CD4-positive, alpha-beta T cell treated with Interferon alpha-2 for 1 hour (primary cell): Measurements from ENCODE around the gene CMKLR1.

Experiments
- DNase-seq, 2 donors: peaks; one replicate each; pipeline ENCODE4 v3.0.0-alpha.2; 2020 to 2022

CMKLR1 gene

DNA sequence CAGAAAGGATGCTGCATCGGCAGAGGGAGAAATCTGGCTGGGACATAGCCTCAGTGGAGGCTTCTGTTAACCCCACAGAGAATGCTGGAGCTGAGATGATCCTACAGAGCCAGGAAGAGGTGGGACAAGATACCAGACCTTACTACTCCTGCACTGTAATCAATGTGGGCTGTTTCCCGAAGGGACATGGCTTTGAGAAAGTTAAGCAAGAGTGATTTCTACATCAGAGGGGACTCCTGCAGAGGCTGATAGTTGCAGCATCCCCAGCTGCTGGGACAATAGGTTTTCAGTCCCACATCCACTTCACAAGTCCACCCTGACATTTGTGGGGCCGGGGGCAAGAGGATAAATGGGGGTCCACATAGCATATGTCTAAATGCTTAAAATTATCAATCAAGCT is 22.5 kb upstream of the CMKLR1 start:
- DNase-seq: no peak

DNA sequence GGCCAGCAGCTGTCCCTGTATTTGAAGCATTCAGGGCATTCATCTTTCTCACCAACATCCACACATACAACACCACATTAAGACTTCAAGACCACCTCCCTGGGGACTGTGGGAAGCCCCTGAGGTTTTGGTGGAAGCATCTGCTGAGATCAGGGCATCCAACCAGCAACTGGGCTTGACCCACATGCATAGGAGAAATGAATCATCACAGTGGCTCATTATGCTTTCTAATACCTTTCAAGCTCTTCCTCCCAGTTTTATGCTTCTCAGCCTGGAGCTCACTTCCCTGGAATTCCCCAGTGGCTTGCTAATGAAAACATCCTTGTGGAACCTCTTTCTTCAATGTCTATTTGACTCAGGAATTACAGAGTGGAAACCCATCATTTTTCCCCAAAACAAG is 21.4 kb upstream of the CMKLR1 start:
- DNase-seq: no peak

DNA sequence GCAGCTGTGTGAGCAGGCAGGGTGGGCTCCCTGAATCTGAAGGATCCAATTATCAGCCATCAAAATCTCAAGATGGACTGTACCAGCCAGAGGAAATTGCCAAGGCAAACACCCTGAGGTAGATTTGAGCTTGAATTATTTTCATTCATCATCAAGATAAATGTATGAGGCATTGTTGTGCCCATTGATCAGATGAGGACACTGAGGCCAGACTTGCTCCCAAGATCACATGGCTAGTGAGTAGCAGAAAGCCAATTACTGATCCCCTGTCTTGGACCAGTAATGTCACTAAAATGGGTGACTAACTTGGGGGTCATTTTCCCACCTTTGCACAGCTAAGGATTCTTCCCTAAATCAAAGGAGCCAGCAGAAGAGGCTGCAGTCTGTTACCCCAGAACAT is 20.9 kb upstream of the CMKLR1 start:
- no peak for DNase-seq

DNA sequence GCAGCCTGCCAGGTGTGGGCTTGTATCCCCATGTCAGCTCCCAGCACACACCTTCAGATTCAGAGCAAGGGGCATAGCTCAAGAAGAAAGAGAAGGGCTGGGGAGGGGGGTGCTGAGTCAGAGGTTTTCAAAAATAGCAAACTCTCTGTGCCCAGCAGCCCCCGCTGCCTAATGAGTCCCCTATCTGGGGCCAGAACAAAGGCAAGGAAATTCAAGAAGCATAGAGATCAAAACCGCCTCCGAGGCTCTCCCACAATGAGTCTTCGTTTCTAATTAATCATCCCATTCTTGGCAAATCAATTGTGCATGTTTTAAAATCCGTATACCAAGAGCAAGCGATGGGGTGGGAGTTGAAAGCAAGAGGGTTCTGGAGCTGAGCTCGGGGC is 19.5 kb upstream of the CMKLR1 start:
- DNase-seq: no peak

DNA sequence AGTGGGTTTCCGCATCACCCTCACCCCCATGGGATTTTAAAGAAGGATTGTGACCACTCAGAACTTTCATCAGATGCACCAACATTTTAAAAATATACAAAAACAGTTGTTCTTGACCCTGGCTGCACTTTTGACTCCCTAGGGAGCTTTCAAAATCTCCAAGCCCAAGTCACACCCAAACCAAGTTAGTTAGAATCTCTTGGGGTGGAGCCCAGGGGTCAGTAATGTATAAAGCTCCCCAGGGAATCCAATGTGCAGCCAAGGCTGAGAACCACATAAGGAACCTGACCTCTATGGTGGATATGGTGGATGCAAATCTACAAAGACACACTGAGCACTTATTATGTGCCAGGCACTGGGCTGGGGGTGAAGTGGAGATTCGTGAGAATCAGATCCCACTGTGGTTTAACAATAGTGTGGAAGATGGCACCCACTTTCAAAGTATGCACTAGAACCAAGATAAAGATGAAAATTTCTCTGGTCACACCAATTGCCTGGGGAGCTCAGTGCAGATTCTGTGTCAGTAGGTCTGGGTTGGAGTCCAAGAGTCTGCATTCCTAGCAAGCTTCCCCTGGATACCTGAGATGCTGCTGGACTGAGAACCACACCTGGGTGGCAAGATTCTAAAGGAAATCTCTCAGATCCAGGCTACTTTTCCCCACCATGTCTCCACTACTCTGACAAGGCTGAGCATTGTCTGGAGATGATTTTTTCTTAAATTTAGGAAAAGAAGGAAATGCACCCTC is 18.9 kb upstream of the CMKLR1 start:
- no peak for DNase-seq

DNA sequence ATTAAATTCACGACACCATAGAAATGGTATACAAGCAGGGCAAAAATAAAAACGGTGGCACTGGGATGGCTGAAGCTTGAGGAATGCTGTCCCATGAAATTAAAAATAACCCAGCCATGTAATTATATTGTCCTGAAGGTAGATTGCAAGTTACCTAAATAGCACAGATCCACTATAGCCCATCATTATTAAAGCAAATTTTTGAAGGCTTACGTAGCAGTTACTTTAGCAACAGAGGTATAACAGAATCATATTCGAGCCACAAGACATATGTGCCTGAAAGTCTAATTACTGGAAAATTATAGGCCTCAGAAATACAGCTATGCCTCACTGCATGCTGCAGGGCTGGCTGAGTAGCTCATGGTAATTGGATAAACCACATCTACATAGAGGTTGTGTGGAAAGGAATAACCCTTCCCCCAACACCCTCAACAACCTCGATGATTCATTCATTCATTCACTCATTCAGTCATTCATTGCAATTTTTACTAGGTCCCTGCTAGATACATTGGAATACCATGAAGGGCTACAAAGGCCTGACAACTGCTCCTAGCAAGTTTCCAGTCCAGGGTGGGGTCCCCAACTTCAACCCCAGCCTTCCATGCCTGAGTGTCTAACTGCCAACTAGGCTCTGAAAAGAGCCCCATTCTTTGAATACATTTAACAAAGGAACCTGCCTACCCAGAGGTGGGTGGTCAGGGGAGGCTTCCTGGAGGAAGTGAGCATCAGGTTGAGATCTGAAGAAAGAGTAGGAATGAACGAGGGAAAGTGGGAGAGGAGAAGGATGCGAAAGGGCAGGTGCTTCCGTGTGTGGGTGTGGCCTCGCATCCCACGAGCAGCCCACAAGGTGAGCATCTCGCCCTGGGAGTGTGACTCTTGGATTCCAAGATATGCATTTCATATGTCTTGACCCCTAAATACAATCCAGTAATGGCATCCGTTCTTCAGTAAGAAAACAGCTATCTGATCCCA is 18.0 kb upstream of the CMKLR1 start:
- DNase-seq: no peak

DNA sequence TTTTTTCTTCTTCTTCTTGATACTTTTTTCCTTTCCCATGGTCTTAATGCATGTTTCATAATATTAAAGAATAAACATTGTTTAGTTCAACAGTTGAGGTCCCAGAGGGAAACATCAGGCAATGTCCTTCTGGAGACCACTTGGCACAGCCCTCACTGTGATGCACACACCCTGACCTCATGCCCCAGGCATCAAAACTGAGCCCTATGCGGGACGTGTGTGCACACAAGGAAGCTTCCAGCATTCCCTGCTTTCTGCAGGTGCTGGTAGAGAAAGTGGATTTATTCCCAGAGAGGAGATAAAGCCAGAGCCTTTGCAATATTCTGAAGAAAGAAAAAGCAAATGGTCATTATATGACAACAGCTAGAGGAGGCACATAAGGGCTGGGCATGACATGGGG is 16.0 kb upstream of the CMKLR1 start:
- DNase-seq: no peak

DNA sequence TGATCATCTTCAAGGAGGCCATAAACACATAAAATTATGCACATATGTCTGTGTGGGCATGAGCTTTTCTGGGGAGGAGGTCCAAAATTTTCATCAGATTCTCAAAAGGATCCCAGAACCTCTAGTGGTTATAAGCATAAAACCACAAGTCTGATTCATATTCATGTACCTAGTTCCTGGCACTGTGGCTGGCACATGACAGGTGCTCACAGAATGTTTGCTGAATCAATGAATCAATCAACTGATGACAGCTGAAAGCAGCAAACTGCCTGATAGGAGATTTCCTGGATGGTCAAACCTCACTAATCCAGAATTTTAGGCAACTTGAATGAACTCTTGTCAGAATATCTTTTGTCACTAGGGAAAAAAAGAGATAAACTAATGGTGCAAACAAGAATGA is 13.5 kb upstream of the CMKLR1 start:
- no peak for DNase-seq

DNA sequence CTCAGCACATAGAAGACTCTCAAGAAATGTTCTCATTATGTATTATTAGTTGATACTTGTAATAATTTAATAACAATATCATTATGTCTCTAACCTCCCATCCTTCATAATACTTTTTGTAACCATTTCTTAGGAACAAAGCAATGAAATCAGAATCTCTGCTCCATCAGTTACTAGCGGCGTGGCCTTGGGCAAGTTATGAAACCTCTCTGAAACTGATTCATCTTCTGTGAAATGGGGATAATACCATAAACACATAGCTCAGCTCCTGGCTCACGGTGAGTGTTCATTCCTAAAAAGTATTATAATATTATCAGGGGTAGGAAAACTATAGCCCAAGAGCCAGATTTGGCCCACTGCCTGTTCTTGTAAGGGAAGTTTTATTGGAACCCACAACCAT is 11.4 kb upstream of the CMKLR1 start:
- DNase-seq: no peak

DNA sequence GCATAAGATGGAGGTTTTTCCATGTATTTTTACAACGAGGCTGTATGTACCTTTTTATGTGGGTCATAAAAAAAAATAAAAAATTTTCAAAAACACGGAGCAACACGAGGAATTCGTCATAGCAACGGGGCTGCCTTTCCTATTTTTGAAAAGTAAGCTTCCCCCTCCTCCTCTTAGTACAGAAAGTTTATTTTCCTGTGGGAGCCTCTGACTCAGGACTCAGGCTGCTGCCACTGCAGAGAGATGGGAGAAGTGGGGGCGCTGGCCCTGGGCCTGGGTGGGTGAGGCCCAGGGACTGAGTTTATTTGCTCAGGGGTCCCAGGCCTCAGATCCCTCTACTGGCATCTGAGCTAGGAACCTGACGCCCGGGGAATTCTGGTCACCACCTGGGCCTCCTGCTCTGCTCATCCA is 10.2 kb upstream of the CMKLR1 start:
- DNase-seq: no peak

DNA sequence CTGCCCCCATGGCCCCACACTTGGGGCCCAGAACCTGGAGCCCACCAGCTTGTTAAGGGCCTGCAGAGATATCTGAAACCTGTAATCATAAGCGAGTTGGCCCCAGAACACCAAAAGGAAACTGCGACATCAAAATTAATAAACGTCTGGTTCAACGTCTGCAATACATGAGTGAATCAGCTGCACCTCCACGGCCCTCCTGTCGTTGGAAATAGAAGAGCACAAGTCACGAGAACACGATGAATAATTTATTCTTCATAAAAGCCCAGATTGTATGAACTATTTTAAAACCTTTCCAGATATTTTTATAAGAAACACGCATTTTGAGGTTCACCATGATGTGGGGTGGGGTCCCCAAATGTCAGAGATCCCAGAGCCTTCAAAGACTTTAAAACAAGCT is 9.7 kb upstream of the CMKLR1 start:
- DNase-seq: no peak

DNA sequence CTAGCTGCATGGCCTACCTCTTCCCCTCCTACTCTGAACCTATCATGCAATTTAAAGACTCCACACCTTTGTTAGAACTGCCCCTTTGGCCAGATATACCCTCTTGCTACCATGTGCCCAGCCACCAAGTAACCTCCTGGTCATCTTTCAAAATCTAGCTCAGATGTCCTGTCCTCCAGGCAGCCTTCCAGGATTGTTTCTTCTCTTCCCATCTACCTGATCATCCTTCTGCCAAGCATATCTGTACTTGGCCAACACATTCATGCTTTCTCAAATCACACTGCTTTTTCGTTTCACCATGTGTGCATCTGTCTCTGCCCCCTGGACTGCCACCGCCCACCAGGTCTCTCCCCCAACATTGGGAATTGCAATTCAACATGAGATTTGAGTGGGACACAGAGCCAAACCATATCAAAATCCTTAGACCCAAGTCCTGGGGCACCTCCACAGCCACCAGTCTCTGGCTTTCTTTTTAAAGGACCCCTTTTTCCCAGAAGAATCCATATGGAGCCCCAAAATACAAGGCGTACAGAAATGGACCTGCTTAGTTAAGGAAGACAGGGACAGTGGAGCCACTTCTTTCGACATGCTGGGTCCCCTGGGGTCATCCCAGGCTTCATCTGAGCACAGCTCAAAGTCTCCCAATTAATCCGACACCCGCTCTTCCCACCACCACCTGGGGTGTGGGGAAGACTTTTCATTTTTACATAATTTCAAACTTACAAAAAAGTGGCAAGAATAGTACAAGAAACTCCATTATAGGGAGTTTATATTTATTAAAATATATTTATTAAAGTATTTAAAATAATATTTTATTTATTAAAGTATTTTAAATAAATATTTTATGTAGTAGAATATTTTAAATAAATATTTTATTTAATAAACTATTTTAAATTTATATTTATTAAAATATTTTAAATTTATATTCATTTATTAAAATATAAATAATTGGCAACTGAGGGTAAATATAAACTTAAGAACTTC is 7.9 kb upstream of the CMKLR1 start:
- DNase-seq: no peak

DNA sequence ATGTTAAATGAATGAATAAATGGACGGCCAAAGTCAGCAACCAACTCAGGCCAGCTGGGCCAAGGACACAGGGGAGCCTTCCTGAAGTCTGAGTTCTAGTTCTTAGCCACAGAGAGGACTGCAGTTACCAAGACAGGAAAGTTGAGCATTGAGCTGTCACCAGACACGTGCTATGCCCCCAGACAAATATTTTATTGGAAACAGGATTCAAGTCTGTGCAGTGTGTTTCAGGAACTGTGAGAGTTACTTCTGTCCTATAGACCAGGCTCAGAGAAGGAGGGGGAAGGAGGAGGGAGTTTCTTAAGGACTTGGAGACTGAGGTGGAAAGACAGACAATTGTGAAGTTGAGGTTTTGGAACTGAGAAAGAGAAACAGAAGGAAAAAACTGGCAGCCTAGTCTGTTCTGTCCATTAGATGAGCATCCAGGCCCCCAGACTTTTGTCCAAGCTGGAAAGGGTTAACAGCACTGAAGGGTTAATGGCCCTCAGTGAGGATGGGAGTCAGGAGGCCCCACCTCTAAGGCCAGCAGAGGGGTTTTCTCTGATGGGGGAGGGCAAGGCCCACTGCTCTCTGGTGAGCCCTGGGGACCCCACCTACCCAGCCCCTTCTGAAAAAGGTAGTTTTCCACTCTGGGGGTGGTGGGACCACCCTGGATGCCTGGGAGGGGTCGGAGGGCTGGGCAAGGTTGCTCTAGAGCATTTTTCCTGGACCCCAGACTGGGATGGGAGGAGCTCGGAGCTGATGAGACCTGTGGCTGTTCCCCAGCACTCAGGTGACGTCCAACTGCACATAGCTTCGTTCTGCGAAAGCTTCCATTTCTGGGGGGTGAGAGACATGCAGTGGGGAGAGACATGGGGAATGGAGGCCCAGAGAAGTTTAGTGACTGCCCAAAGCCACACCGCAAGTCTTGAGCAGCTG is 6.9 kb upstream of the CMKLR1 start:
- DNase-seq: no peak

DNA sequence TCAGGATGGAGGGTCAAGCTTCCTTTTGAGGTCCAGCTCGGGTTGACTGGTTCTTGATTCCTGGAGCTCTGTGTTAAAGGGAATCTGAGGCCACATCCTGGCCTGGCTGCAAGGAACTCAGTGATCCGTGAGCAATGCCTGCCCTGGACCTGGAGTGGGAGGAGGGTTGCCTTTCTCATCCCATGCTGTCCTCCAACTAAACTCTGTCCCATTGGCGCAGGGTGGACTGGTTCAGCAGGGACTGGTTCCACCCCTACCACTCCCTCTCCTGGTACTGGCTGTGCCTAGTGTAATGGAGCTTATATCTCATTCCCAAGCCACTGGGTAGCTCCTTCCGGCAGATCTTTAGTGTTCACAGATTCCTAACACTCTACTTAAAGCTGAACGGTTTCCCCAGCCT is 3.9 kb upstream of the CMKLR1 start:
- no peak for DNase-seq

DNA sequence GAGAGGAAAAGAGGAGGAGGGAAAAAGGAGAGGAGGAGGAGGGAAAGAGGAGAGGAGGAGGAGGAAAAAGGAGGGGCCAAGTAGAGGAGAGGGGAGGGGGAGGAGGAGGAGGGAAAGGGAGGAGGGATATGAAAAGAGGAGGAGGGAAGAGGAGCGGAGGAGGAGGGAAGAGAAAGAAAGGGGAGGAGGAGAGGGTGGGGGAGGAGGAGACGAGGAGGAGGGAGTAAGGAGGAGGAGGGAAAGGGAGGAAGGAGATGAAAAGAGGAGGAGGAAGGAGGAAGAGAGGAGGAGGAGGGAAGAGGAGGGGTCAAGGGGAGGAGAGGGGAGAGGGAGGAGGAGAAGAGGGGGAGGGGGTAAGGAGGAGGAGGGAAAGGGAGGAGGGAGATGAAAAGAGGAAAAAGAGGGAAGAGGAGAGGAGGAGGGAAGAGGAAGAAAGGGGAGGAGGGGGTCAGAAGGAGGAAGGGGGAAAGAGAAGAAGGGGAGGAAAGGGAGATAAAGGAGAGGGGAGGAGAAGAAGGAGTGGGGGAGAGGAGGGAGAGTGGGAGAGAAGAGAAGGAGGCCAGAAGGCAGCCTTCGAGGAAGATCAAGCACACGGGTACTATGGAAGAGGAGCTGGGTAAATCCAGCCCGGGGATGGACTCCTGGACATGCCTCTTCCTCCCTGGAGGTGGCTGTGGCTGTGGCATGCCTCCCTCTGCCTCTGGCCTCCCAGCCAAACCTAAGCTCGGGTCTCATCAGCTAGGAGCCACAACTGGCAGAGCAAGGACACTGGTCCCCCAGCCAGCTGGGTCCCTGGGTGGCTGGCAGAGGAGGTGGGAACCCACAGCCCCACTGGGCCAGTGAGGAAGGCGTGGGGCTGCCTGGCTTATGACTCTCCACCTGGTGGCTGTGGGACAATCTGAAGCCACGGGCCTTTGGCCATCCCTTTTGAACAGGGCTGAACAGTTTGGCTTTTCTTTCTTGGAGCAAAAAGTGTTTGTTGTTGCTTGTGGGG is 3.0 kb upstream of the CMKLR1 start:
- DNase-seq: no peak

DNA sequence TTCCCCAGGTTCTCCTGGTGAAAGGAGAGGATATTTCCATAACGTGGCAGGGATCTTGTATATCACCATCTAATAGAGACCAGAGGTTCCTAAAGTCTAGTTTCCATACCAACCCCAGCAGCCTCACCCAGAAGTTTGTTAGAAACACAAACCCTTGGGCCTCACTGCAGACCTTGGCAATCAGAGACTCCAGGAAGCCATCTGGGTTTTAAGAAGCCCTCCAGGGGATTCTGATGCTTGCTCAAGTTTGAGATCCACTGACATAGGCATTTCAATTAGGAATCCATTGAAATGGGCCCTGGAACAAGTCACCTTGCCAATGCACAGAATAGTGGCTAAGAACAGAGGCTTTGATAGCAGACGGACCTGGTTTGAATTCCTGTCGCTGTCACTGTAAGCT is 2.2 kb upstream of the CMKLR1 start:
- no peak for DNase-seq

DNA sequence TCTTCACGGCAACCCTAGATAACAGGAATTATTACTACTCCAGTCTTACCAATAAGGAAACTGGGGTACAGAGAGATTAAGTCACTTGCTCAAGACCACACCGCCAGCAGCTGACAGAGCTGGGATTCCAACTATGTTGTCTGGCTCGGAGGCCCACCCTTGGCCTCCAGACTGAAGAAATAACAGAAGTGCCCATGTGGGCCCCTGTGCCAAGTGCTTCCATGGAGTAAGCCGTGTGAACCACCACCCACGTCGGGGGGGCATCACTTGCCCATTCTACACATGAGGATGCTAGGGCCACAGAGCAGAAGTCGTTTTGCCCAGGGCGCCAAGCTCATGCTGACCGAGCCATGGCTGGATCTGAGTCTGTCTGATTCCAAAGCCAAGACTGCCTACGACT is 926 bp upstream of the CMKLR1 start:
- no peak for DNase-seq

DNA sequence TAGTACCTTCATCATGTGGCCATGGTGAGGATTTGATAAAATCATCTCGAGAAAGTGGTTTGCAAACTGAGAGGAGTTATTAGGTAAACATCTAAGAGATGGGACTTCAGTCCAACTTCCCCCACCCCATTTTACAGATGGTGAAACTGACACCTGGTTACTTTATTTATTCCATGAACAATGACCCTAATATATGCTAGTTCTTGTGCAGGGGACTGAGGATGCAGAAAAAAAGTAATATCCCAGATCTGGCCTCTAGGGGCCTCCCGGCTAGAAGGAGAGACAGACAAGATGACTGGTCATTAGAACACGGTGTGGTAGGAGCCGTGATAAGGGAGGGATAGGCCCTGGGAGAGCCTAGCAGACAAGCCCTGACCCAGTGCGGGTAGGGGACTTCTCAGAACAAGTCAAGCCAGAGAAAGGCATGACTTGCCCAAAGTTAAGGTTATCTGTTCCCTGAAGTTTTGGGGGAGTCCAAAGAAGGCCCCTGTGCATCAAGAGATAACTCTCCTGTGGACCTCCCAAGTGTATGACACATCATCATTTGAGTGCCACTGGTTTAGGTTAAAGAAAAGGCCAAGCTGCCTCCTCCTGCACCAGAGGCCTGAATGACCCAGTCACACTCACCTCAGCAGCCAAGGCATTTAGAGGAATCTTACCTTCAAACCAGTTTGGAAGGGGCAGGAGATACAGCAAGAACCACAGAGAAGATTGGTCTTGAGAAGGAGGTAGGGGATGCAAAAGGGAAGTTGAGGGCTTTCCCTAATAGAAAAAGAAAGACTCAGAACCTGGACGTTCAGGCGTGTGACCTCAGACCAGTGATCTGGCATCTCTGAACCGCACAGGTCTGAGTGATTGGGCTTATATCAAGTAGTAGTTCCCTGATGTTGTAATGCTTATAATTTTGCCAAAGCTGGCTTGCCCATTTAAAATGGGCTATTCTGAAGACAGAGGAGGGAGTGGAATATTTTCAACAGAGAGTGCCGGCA is 1.6 kb downstream of the CMKLR1 start:
- DNase-seq: peak; percentile 13 to 33
